ENCODE measurements around the gene ADGRB2.

- TF ChIP-seq, protein P1, sequence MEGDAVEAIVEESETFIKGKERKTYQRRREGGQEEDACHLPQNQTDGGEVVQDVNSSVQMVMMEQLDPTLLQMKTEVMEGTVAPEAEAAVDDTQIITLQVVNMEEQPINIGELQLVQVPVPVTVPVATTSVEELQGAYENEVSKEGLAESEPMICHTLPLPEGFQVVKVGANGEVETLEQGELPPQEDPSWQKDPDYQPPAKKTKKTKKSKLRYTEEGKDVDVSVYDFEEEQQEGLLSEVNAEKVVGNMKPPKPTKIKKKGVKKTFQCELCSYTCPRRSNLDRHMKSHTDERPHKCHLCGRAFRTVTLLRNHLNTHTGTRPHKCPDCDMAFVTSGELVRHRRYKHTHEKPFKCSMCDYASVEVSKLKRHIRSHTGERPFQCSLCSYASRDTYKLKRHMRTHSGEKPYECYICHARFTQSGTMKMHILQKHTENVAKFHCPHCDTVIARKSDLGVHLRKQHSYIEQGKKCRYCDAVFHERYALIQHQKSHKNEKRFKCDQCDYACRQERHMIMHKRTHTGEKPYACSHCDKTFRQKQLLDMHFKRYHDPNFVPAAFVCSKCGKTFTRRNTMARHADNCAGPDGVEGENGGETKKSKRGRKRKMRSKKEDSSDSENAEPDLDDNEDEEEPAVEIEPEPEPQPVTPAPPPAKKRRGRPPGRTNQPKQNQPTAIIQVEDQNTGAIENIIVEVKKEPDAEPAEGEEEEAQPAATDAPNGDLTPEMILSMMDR (IDR thresholded peaks at IDR 0.05), result peak; percentile 44 to 68 (median 58)
- TF ChIP-seq POLR2A (IDR thresholded peaks at IDR 0.05), result no peak
These were observed 1.1 kb downstream of the ADGRB2 start for GRCh38 chr1:31762726-31763670.
